Naive thymus-derived CD4-positive, alpha-beta T cell (primary cell): ENCODE results near the gene SHISA6. TPM values are rescaled to one million over a fixed set of nuclear protein-coding genes. Genes with fewer than 3 reads are reported as not detected.

Experiments used
- ATAC-seq: fragments of 150-1000 bp; cut with Tn5 transposase; 2 replicates; pipeline ENCODE4 v1.10.0; 2021; ENCODE audit warnings: mild to moderate bottlenecking, moderate library complexity
- CTCF ChIA-PET: fragments of 350-600 bp; sonication (Branson Sonifier 250); formaldehyde crosslinking; loops from one replicate; lab custom pipeline; 2021; ENCODE audit warnings: antibody characterized with exemption; lab: Charles Lee
- POLR2A ChIA-PET: fragments of 350-600 bp; sonication (Branson Sonifier 250); formaldehyde crosslinking; loops from one replicate; lab custom pipeline; 2021; ENCODE audit warnings: antibody characterized with exemption, inconsistent platforms; lab: Charles Lee
- DNase-seq, 9 donors: peaks; one replicate each; pipeline versions ENCODE4 v3.0.0 to v3.0.0-alpha.2; 2020 to 2022; ENCODE audit warnings: mixed read lengths in 1 of 9
- H3K27ac ChIP-seq: one replicate; pipeline ENCODE4 v1.7.0; 2013; ENCODE audit warnings: mild to moderate bottlenecking, low read depth, low read length, moderate library complexity
- H3K27me3 ChIP-seq, 2 donors: one replicate each; pipeline ENCODE4 v1.7.0; 2013; ENCODE audit warnings: low read length in 2 of 2, mild to moderate bottlenecking in 2 of 2, moderate library complexity in 2 of 2; ENCODE audit not compliant: control insufficient read depth in 2 of 2, insufficient read depth in 2 of 2
- H3K36me3 ChIP-seq, 3 experiments: 1 replicate in 2 of 3; 2 replicates in 1 of 3; pipeline ENCODE4 v1.7.0; 2013; ENCODE audit warnings: low read length in 3 of 3, mild to moderate bottlenecking in 3 of 3, moderate library complexity in 1 of 3; ENCODE audit not compliant: insufficient read depth in 3 of 3, control insufficient read depth in 2 of 3
- H3K4me1 ChIP-seq, 2 donors: one replicate each; pipeline ENCODE4 v1.7.0; 2013; ENCODE audit warnings: low read length in 2 of 2, mild to moderate bottlenecking in 2 of 2, moderate library complexity in 1 of 2; ENCODE audit not compliant: control insufficient read depth in 2 of 2, insufficient read depth in 2 of 2
- H3K4me3 ChIP-seq: 2 replicates; pipeline ENCODE4 v1.7.0; 2013; ENCODE audit warnings: mild to moderate bottlenecking, low read length
- H3K9me3 ChIP-seq, 3 experiments: 1 replicate in 2 of 3; 2 replicates in 1 of 3; pipeline ENCODE4 v1.7.0; 2013; ENCODE audit warnings: low read length in 3 of 3; ENCODE audit not compliant: control insufficient read depth in 2 of 3
- H3K27ac Mint-ChIP-seq, 9 donors: one replicate each; pipeline ENCODE4 v1.8.0; 2020 to 2022; ENCODE audit warnings: mixed read lengths in 9 of 9, mild to moderate bottlenecking in 8 of 9, moderate library complexity in 5 of 9, inconsistent platforms in 2 of 9
- H3K27me3 Mint-ChIP-seq, 5 donors: one replicate each; pipeline ENCODE4 v1.8.0; 2021 to 2022; ENCODE audit warnings: mixed read lengths in 5 of 5, mild to moderate bottlenecking in 1 of 5
- H3K36me3 Mint-ChIP-seq, 5 donors: one replicate each; pipeline ENCODE4 v1.8.0; 2020 to 2022; ENCODE audit warnings: mixed read lengths in 5 of 5, mild to moderate bottlenecking in 3 of 5, inconsistent platforms in 1 of 5
- H3K4me1 Mint-ChIP-seq, 7 donors: one replicate each; pipeline ENCODE4 v1.8.0; 2020 to 2022; ENCODE audit warnings: mixed read lengths in 7 of 7, mild to moderate bottlenecking in 3 of 7, inconsistent platforms in 1 of 7
- H3K4me3 Mint-ChIP-seq, 10 donors: one replicate each; pipeline ENCODE4 v1.8.0; 2020 to 2022; ENCODE audit warnings: mild to moderate bottlenecking in 10 of 10, mixed read lengths in 10 of 10, moderate library complexity in 6 of 10, inconsistent platforms in 2 of 10
- H3K9me3 Mint-ChIP-seq, 11 donors: one replicate each; pipeline ENCODE4 v1.8.0; 2020 to 2022; ENCODE audit warnings: mixed read lengths in 11 of 11, mild to moderate bottlenecking in 4 of 11, inconsistent platforms in 1 of 11, moderate library complexity in 1 of 11
- intact Hi-C, 2 donors: fragments of 100-400 bp; cut with micrococcal nuclease; formaldehyde crosslinking; loops; one replicate each; pipeline ENCODE4 v1.15.1; 2023
- polyA plus RNA-seq, 2 donors: library from polyadenylated mRNA; unstranded; fragments of 300-500 nt; fragmentation: Illumina TruSeq; gene quantifications; one replicate each; pipeline ENCODE4 v1.2.3, GENCODE V29; 2021
- total RNA-seq, 6 experiments: library from RNA in 5 of 6; stranded (reverse) in 5 of 6; gene quantifications; 1 replicate in 5 of 6; 2 replicates in 1 of 6; pipeline ENCODE4 v1.2.3 and lab custom pipeline; 2021 to 2026

The SHISA6 gene
- total and polyA plus RNA-seq, 7 experiments from 2014 or later: not detected

DNA sequence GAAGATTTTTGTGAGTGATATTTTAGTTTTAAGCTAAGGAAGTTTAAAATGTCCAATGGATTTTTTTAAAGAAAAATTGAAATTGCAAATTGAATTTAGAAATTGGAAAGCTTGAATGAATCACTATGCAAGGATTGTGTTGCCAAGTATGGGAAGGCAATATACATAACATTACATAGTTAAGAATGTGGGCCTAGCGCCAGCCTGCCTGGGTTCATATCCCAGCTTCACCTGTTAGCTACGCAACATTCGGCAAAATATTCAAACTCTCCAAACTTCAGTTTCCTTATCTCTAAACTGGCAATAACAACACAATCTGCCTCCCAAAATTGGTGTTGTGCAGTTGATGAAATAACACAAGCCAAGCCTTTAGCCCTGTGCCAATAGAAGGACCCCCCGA is 306.8 kb downstream of the SHISA6 start:
- no peaks in the 10 kb centered on the region for H3K27me3 ChIP-seq
- H3K36me3 Mint-ChIP-seq: peaks cover 0 to 4% (median 0%) of the 10 kb centered on the region in 5 donors
- DNase-seq (no peak), ATAC-seq (no peak)
- ChIA-PET POLR2A (no interaction called here), CTCF (no interaction called here)
- H3K9me3 ChIP-seq: no peaks in the 10 kb centered on the region
- H3K27me3 Mint-ChIP-seq: no peaks in the 10 kb centered on the region
- no peak overlapping the region for H3K4me3 ChIP-seq
- peaks cover 0 to 17% (median 4%) of the 10 kb centered on the region in 11 donors for H3K9me3 Mint-ChIP-seq
- no peaks in the 10 kb centered on the region for H3K4me1 Mint-ChIP-seq
- intact Hi-C loops: no loop called here
- H3K36me3 ChIP-seq: no peaks in the 10 kb centered on the region
- no peak overlapping the region for H3K27ac Mint-ChIP-seq
- no peak overlapping the region for H3K27ac ChIP-seq
- H3K4me1 ChIP-seq: no peaks in the 10 kb centered on the region
- no peak overlapping the region for H3K4me3 Mint-ChIP-seq

DNA sequence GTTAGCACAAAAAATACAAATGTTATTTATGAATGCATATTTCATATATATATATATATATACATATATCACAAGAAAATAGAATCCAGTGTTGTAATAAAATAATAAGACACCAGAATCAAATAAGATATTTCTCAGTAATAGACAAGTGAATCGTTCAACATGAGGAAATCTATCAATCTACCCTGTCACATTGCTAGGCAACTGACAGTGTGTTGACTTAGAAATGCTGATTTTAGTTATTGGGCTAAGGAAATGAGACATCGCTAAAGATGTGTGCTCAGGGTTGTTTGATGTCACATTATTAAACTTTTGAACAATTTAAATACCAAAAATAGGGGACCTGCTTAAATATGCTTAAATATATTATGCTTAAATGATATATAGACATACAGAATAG is 307.4 kb downstream of the SHISA6 start:
- no peak for ATAC-seq
- no peaks in the 10 kb centered on the region for H3K9me3 ChIP-seq
- no peaks in the 10 kb centered on the region for H3K36me3 ChIP-seq
- no peaks in the 10 kb centered on the region for H3K27me3 Mint-ChIP-seq
- POLR2A ChIA-PET: no interaction called here
- H3K27ac ChIP-seq: no peak overlapping the region
- peaks cover 0 to 14% (median 6%) of the 10 kb centered on the region in 11 donors for H3K9me3 Mint-ChIP-seq
- H3K27ac Mint-ChIP-seq: no peak overlapping the region
- intact Hi-C loops: no loop called here
- H3K4me3 Mint-ChIP-seq: no peak overlapping the region
- H3K27me3 ChIP-seq: no peaks in the 10 kb centered on the region
- peaks cover 0 to 6% (median 0%) of the 10 kb centered on the region in 5 donors for H3K36me3 Mint-ChIP-seq
- DNase-seq: no peak
- H3K4me1 Mint-ChIP-seq: no peaks in the 10 kb centered on the region
- no peak overlapping the region for H3K4me3 ChIP-seq
- no peaks in the 10 kb centered on the region for H3K4me1 ChIP-seq
- CTCF ChIA-PET: no interaction called here

DNA sequence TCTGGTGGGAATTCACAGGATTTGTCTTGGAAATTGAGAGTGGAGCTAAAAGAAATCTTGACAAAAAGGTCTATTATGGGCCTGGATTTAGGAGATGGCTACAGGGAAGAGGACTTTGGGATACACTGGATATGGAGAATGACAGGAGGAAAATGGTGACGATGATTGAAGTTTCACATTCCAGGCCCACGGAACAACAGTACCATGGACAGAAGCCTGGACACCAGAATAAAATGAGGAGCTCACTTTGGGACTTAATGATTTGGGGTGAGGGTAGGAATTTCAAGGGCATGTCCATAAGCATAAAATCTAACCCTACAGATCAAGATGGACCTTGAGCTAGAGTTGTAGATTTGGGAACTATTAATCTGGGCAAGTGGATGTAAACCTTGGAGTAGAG is 309.4 kb downstream of the SHISA6 start:
- H3K4me3 Mint-ChIP-seq: no peak overlapping the region
- intact Hi-C loops: no loop called here
- DNase-seq: no peak
- no peaks in the 10 kb centered on the region for H3K4me1 Mint-ChIP-seq
- POLR2A ChIA-PET: no interaction called here
- no peaks in the 10 kb centered on the region for H3K27me3 Mint-ChIP-seq
- CTCF ChIA-PET: no interaction called here
- Histone ChIP-seq H3K4me1 (no peaks in the 10 kb centered on the region), H3K36me3 (no peaks in the 10 kb centered on the region), H3K27ac (no peak overlapping the region), H3K27me3 (no peaks in the 10 kb centered on the region), H3K9me3 (no peaks in the 10 kb centered on the region), H3K4me3 (no peak overlapping the region)
- ATAC-seq: no peak
- peaks cover 0 to 19% (median 6%) of the 10 kb centered on the region in 11 donors for H3K9me3 Mint-ChIP-seq
- peaks cover 0 to 6% (median 0%) of the 10 kb centered on the region in 5 donors for H3K36me3 Mint-ChIP-seq
- no peak overlapping the region for H3K27ac Mint-ChIP-seq

DNA sequence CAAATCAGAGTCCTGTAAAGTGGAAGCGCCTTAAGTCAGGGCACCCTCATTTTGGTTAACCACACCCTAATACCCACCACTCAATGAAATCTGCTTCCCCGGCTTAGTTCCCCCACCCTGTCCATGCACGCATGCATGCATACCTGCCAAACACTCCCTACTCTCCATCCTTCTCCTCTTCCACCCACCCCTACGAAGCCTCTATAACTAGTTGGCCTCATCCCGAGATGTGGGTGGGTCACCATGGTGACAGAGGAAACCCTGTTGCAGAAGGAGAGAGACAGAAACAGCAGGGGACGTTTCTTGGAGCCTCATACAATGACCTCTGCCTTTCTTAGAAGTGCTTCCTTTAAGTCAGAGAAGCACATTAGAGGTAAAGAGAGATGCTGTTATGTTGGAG is 310.4 kb downstream of the SHISA6 start:
- H3K4me3 Mint-ChIP-seq: no peak overlapping the region
- H3K36me3 ChIP-seq: no peaks in the 10 kb centered on the region

DNA sequence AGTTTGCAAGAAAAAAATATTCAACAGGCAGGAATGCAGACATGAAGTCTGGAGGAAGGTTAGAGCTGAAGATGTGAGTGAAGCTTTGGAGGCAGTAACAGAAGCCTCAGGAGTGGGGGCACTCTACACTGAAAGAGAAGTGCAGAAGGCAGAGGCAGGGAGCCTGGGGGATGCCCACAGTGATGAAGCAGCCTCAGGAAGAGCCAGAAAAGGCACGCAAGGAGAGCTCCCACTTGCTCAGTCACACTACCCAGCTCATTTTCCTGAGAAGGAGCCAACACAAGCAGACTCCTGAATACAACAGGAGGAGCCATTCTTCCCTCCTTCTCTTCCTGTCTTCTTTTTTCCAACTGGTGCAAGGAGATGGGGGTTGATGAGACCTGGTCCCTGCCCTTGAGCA is 312.1 kb downstream of the SHISA6 start:
- no peaks in the 10 kb centered on the region for H3K4me1 Mint-ChIP-seq
- DNase-seq: no peak
- Histone ChIP-seq H3K4me1 (no peaks in the 10 kb centered on the region), H3K36me3 (no peaks in the 10 kb centered on the region), H3K4me3 (no peak overlapping the region), H3K27me3 (no peaks in the 10 kb centered on the region), H3K27ac (no peak overlapping the region), H3K9me3 (no peaks in the 10 kb centered on the region)
- H3K27ac Mint-ChIP-seq: no peak overlapping the region
- ATAC-seq: no peak
- H3K9me3 Mint-ChIP-seq: peaks cover 0 to 25% (median 6%) of the 10 kb centered on the region in 11 donors
- intact Hi-C loops: no loop called here
- POLR2A ChIA-PET: no interaction called here
- no peak overlapping the region for H3K4me3 Mint-ChIP-seq
- peaks cover 0 to 6% (median 0%) of the 10 kb centered on the region in 5 donors for H3K36me3 Mint-ChIP-seq
- CTCF ChIA-PET: no interaction called here
- H3K27me3 Mint-ChIP-seq: no peaks in the 10 kb centered on the region

More for the DNA sequence above, 310.4 kb downstream of the SHISA6 start:
- intact Hi-C loops: no loop called here
- Mint-ChIP-seq H3K36me3 (peaks cover 0 to 6% (median 0%) of the 10 kb centered on the region in 5 donors), H3K4me1 (no peaks in the 10 kb centered on the region), H3K27me3 (no peaks in the 10 kb centered on the region), H3K27ac (no peak overlapping the region), H3K9me3 (peaks cover 0 to 25% (median 4%) of the 10 kb centered on the region in 11 donors)
- ChIA-PET POLR2A (interaction anchor here (0.6 kb wide), 1 partner anchor 7 kb away, joined by 3 read pairs; no protein-coding TSS in a partner anchor), CTCF (no interaction called here)
- Histone ChIP-seq H3K27me3 (no peaks in the 10 kb centered on the region), H3K27ac (no peak overlapping the region), H3K4me3 (no peak overlapping the region), H3K9me3 (no peaks in the 10 kb centered on the region), H3K4me1 (no peaks in the 10 kb centered on the region)
- DNase-seq: no peak
- no peak for ATAC-seq

DNA sequence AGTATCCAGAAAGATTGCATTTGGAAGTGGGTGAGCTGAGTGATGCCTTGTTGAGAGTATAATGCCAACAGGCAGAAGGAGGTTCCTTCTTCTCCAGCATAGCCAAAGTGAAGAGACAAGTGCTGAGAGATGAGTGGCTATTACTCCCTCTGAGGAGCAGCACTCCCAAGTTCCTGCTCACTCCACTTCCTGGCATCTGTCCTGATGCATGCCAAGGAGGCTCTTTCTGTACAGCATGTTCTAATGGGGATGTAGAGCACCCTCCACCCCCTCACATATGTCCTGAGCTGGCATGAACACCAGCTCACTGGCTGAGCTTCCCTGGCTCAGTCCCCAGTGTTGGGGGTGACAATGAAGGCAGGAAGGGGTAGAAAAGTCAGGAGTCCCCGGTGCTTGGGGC is 313.0 kb downstream of the SHISA6 start:
- H3K27ac ChIP-seq: no peak overlapping the region
- Mint-ChIP-seq H3K9me3 (peaks cover 0 to 25% (median 6%) of the 10 kb centered on the region in 11 donors), H3K4me1 (no peaks in the 10 kb centered on the region), H3K36me3 (peaks cover 0 to 6% (median 0%) of the 10 kb centered on the region in 5 donors), H3K27me3 (no peaks in the 10 kb centered on the region), H3K4me3 (no peak overlapping the region), H3K27ac (no peak overlapping the region)
- H3K27me3 ChIP-seq: no peaks in the 10 kb centered on the region
- CTCF ChIA-PET: no interaction called here
- no peaks in the 10 kb centered on the region for H3K36me3 ChIP-seq
- H3K4me3 ChIP-seq: no peak overlapping the region
- H3K9me3 ChIP-seq: no peaks in the 10 kb centered on the region
- no peak for DNase-seq
- no peaks in the 10 kb centered on the region for H3K4me1 ChIP-seq
- intact Hi-C loops: no loop called here
- POLR2A ChIA-PET: no interaction called here
- no peak for ATAC-seq

DNA sequence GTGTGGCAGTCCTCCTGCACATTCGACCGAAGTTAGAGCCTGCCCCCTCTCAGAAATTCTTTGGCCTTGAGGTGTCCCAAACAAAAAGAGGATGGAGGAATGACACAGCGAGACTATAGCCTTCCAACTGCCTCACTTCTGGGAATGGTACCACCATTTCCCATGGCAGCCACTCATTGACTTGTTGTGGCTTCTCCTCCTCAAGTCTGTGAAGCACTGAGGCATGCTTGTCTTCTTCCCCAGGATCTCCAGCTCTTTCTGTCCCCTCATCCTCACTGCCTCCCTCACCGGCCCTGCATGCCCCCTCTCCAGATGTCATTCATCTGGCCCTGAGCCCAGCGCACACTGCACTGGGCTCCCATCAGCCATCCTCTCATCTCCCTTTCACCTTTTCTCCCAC is 313.5 kb downstream of the SHISA6 start:
- DNase-seq: no peak
- Mint-ChIP-seq H3K4me3 (no peak overlapping the region), H3K27ac (no peak overlapping the region), H3K9me3 (peaks cover 0 to 25% (median 6%) of the 10 kb centered on the region in 11 donors), H3K36me3 (peaks cover 0 to 6% (median 0%) of the 10 kb centered on the region in 5 donors), H3K27me3 (no peaks in the 10 kb centered on the region), H3K4me1 (no peaks in the 10 kb centered on the region)
- POLR2A ChIA-PET: no interaction called here
- no peaks in the 10 kb centered on the region for H3K9me3 ChIP-seq
- intact Hi-C loops: no loop called here
- ATAC-seq: no peak
- CTCF ChIA-PET: no interaction called here
- no peaks in the 10 kb centered on the region for H3K27me3 ChIP-seq
- H3K4me1 ChIP-seq: no peaks in the 10 kb centered on the region
- H3K36me3 ChIP-seq: no peaks in the 10 kb centered on the region
- no peak overlapping the region for H3K4me3 ChIP-seq
- no peak overlapping the region for H3K27ac ChIP-seq
